HL-60 (cell line): ENCODE data around the gene SHC1.

Experiments used
- DNase-seq, 2 experiments: peaks; one replicate each; pipeline ENCODE4 v3.0.0-alpha.2; 2010 to 2020; ENCODE audit warnings: low read depth in 1 of 2, low spot score in 1 of 2
- H3K27ac ChIP-seq: fragments of 250-450 bp; sonication (Bioruptor Pico); replicated peaks from 2 replicates; pipeline ENCODE4 v1.5.1; 2020; ENCODE audit warnings: mild to moderate bottlenecking, moderate library complexity
- H3K27me3 ChIP-seq: fragments of 250-450 bp; sonication (Bioruptor Pico); 2 replicates; pipeline ENCODE4 v1.5.1; 2021; ENCODE audit warnings: mild to moderate bottlenecking, moderate library complexity; ENCODE audit not compliant: insufficient read depth, poor library complexity, severe bottlenecking
- H3K4me3 ChIP-seq: replicated peaks from 2 replicates; pipeline ENCODE4 v1.5.1; 2011; ENCODE audit warnings: mild to moderate bottlenecking, control low read depth, low read length; ENCODE audit not compliant: insufficient read depth
- CTCF ChIP-seq: IDR thresholded peaks from one replicate; pipeline ENCODE4 v1.5.1; 2011; ENCODE audit warnings: low read length, control low read depth, inconsistent platforms; ENCODE audit not compliant: insufficient read depth
- GABPA ChIP-seq: IDR thresholded peaks from 2 replicates; pipeline ENCODE4 v1.6.1; 2012; ENCODE audit warnings: low read depth
- POLR2AphosphoS5 ChIP-seq: IDR thresholded peaks from 2 replicates; pipeline ENCODE4 v1.6.1; 2012; ENCODE audit warnings: low read depth
- REST ChIP-seq: IDR thresholded peaks from 2 replicates; pipeline ENCODE4 v1.6.1; 2012; ENCODE audit warnings: low read depth; ENCODE audit not compliant: insufficient replicate concordance
- SPI1 ChIP-seq: IDR thresholded peaks from 2 replicates; pipeline ENCODE4 v1.6.1; 2012; ENCODE audit warnings: low read depth, mild to moderate bottlenecking, borderline replicate concordance

Gene SHC1

GRCh38 chr1:154956544-154956941 is 14.0 kb downstream of the SHC1 start:
- Histone ChIP-seq H3K4me3 (peak overlapping the region; percentile 51), H3K27ac (peak overlapping the region; percentile 78), H3K27me3 (no peaks in the 10 kb centered on the region)
- TF ChIP-seq CTCF (no peak), SPI1 (no peak), GABPA (no peak), POLR2AphosphoS5 (0 out of 2 replicates have a peak, but pooled peaks have one; percentile 14), REST (no peak)
- DNase-seq: no peak

GRCh38 chr1:154955718-154956543 is 14.6 kb downstream of the SHC1 start, which contains the start of gene PBXIP1:
TSS of gene PBXIP1 (minus strand) at chr1:154956099. CDS start at chr1:154953721, 2,378 bp downstream.
- Histone ChIP-seq H3K4me3 (peak within 1 kb of the TSS; percentile 51), H3K27ac (peak within 1 kb of the TSS; percentile 78), H3K27me3 (no peaks in the 10 kb centered on the region)
- TF ChIP-seq SPI1: peak; percentile 60; the same call in 1 of the 2 replicates
- TF ChIP-seq POLR2AphosphoS5: 0 out of 2 replicates have a peak, but pooled peaks have one; percentile 26
- no peak for TF ChIP-seq REST
- TF ChIP-seq GABPA: no peak
- TF ChIP-seq CTCF: peak; percentile 21
- peak; percentile 77 to 93 for DNase-seq

- peak; percentile 52 to 84 for DNase-seq
- Histone ChIP-seq H3K27ac (peak overlapping the region; percentile 78), H3K4me3 (peak overlapping the region; percentile 51), H3K27me3 (no peaks in the 10 kb centered on the region)
- no peak; the same call in 1 of the 2 replicates for TF ChIP-seq POLR2AphosphoS5
- TF ChIP-seq REST: no peak
- peak; percentile 33; the same call in 1 of the 2 replicates for TF ChIP-seq SPI1
- no peak for TF ChIP-seq CTCF
- TF ChIP-seq GABPA: no peak
These were observed 15.4 kb downstream of the SHC1 start for GRCh38 chr1:154955039-154955717.
